NCI-H2196 (cell line): ENCODE measurements around the gene AGAP1.

ENCODE experiments used
- DNase-seq: peaks from one replicate; lab custom pipeline; 2025; ENCODE audit not compliant: unreplicated experiment; lab: John Stamatoyannopoulos, UW

AGAP1 gene

DNA sequence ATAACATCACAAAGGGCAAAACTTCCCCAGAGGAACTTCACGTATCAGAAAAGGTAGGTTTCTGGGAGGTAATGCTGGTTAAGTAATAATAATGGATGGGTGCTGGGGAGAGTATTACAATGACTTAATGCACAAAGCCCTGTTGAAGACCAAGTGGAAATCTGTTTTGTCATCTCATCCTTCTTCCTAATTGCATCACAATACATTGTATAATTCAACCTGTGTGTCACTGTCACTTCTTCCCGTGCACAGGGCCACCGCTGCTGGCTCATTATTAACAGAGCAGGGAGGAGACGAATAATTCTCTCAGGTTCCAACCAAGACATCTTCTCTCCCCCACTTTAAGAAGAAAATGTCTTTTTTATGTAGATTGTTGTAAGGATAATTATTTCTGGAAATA, 290.9 kb downstream of the AGAP1 start:
- no peak for DNase-seq

DNA sequence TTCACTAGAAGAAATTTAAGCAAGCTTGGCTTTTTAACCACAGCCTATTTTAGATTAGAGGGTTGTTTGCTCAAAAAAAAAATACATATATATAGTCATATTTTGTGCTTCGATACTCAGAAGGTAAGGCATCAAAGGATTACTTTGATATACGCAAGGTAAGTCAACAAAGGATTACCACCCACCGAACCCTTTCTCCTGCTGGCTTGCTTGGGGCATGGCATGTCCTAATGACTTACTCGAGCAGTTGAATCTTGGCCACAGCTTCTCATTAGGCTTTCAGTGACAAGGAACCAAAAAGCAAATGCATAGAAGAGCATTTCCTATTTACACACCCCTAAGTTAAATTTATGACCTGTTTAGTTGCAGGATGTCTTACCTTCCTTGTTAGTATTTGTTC, 295.7 kb downstream of the AGAP1 start:
- no peak for DNase-seq

GRCh38 chr2:235793163-235793752, 299.4 kb downstream of the AGAP1 start:
- DNase-seq, result no peak

- DNase-seq, result no peak
Measured at GRCh38 chr2:235799281-235799680, 305.4 kb downstream of the AGAP1 start.

DNA sequence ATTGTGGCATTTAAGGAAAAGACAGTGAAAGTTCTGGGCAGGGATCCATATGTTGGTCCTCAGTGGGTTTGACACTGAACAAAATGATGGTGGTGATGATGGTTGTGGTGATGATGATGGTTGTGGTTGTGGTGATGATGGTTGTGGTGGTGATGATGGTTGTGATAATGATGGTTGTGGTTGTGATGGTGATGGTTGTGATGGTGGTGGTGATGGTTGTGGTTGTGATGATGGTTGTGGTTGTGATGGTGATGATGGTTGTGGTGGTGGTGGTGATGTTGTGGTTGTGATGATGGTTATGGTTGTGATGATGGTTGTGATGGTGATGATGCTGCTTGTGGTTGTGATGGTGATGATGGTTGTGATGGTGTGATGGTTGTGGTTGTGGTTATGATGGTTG, 308.7 kb downstream of the AGAP1 start:
- DNase-seq, result no peak

- DNase-seq, result no peak
Measured at GRCh38 chr2:235803028-235803427, 309.2 kb downstream of the AGAP1 start.

GRCh38 chr2:235804676-235805075, 310.8 kb downstream of the AGAP1 start:
- no peak for DNase-seq

DNA sequence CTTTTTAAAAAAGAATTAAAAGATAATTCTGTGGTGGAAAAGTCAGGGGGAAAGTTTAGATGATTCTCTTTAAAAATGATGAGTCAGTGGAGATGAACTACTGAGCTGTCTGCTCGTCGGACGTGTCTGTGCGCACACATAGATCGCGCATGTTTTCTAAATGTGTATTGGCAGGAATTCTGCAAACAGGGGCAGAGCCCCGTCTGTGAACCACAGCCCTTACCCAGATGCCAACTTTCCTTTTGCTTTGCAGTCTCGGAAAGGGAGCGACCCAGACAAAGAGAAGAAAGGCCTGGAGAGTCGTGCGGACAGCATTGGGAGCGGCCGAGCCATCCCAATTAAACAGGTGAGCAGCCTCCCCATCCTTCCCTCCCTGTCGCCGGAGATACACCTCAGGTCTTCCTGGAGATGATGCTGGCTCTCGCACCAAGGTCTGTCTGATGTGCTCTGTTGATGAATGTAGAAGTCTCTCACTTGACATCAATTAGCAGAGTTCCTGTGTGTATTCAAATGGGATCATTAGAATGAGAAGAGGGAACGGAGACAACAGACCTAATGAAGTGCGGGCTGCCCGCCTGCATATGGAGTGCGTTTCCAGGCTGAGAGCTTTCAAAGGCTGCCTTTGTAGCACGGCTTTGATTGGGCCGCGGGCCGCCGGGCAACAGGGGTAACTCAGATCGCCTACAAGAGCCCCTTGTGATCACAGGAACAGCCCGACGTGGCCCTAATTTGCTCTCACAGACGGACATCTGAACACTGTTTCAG, 313.3 kb downstream of the AGAP1 start:
- DNase-seq, result no peak

GRCh38 chr2:235808366-235808765, 314.5 kb downstream of the AGAP1 start:
- DNase-seq, result no peak

- DNase-seq, result no peak
Measured at GRCh38 chr2:235810252-235810651, 316.4 kb downstream of the AGAP1 start.

GRCh38 chr2:235810846-235811245, 317.0 kb downstream of the AGAP1 start:
- no peak for DNase-seq

DNA sequence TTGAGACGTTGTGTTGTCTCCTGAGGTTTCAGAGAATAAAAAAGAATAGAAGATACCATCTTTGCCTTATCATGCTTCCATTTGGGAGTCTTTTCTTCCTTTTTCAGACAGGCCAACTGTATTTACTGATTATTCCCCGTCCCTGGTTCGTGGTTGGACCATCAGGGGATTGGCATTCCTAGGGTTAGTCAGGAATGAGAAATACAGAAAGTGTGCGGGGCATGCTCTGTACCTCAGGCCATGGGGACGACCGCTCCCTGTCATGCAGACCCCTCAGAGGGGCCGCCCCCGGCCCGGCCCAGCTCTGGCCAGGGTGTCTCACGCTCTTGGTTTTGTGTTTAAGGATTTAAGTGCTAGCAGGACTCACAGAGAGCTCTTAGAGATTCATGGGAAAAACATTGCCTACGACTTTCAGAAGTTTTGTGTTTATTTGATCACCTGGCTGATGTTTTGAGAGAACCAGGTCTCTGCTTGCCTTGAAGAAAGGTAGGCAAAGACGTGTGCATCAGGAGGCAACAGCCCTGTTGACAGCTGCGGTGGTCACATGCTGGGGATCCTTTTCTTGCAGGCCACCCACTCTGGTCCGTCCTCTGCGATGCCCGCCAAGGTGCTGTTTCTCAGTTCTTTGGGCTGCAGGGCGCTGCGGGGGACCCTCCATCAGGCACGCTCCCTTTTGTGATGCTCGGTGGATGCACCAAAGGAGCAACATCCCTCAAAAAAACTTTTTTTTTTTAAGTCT, 317.8 kb downstream of the AGAP1 start:
- no peak for DNase-seq

DNA sequence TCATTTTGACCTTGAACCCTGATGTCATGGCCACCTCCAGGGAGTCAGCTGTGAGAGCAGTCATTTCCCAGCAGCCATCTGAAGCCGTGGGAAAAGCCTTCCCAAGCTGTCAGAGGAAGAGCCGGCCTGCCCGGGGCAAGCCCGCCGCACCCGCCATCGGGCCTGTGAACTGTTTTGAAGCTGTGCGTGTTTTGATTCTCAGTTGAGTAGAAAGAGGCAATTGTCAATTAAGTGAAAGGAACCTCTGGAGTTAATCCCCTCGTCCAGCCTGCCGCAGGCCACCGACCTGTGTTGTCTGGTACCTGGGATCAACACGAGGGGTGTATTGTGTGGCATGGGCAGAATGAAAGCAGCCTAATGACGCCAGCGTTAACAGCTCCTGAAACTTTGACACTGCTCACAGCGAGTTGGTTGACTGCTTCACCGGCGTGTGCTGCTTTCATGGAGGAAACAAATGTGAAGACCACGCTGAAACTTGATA, 318.4 kb downstream of the AGAP1 start:
- DNase-seq, result no peak

- no peak for DNase-seq
Measured at GRCh38 chr2:235813398-235813797, 319.6 kb downstream of the AGAP1 start.

DNA sequence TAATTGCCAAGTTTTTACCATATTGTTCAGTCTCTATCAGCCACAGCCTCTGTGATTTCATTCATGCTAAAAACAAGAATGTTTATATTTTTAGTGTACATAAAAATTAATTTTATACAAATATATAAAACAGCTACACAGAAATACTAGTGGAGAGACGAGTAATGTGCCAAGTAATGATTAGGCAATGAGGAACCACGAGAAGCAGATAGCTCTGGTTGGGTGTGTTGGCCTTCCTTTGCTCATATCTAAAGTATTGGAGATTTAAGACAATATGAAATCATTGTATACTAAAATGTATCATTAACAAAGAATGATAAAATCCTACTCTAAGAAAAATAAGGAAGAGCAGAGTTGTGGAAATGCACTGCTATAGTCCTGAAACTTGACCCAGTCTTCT, 326.7 kb downstream of the AGAP1 start:
- DNase-seq, result no peak

GRCh38 chr2:235824331-235824730, 330.5 kb downstream of the AGAP1 start:
- DNase-seq, result no peak

GRCh38 chr2:235825946-235826345, 332.1 kb downstream of the AGAP1 start:
- no peak for DNase-seq

DNA sequence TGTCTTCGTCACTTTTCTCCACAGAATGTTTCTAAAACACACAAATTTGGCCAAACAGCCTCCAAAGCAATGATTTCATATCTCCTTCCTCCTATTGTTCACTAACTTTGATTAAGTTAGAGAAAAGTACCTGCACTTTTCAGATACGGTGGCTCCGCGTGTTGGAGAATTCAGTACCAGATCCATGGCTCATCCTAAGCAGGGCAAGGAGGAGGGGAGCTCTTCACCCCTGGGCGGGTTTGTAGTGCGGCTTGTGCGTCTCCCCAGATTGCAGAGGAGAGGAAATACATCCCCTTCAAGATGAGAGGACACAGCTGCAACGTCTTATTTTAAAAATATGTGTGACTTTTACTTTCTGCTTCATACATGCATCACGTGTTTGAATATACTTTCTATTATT, 333.0 kb downstream of the AGAP1 start:
- no peak for DNase-seq

DNA sequence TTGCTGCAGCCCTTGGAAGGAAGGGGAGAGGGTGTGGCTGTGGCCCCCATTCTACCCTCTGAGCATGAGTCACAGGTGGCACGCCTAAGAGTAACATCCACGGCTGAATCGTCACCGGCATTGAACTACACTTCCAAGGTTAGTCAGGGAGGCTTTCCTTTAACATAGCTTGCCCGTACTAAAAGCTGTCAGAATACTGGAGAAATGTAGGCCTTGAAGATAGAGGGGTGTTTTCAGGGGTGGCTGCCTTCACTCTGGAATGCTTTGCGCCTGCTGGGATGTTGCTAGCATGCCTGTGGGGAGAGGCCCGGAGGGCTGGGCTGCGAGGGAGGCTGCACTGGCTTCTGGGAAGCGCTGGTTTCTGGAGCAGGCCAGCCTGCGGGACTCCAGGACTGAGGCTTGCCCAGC, 333.7 kb downstream of the AGAP1 start:
- DNase-seq, result no peak

DNA sequence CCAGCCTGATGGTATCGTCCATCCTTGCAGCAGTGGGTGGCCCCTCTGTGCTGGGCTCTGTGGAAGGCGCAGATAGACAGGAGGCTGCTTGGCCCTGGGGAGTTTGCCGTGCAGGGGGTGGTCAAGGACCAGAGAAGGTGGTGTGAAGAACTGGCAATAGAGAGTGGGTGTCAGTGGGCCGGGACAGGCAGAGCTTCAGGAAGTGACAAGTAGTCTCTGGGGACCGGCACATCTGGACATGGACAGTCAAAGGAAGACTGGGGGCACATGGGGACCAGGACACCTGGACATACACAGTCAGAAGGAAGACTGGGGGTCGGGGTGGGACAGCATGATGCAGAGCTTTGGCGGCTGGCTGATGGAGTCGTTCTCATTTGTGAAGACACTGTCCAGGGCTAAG, 335.9 kb downstream of the AGAP1 start:
- no peak for DNase-seq

DNA sequence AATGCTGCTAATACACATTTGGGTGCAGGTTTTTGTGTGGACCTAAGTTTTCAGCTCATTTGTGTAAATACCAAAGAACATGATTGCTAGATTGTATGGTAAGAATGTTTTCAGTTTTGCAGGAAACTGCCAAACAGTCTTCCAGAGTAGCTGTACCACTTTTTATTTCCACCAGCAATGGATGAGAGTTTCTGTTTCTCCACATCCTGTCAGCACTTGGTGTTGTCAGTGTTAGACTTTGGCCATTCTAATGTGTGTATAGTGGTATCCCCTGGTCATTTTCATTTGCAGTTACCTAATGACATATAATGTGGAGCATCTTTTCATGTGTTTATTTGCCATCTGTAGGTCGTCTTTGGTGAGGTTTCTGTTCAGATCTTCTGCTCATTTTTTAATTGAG, 337.9 kb downstream of the AGAP1 start:
- DNase-seq, result no peak

DNA sequence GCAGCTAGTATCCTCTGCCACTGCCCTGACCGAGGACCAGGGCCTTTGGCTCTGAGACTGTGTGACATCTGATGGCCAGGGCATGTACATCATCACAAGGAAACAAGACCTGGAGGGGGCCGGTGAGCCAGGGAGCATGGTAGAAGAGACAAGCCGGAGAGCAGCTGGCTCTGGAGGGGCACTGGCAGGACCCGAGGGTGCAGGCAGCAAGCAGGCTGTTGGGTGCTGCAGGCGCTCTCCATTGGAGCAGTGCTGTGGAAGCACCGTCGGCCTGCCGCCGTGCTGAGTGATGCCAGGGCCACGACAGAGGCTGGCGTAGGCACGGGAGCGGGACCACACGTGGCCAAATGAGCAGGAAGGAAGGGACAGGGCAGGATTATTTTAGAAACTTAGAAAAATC, 339.1 kb downstream of the AGAP1 start:
- no peak for DNase-seq
